GM18873 (cell line): Measurements from ENCODE around the gene CTSO.

Source experiments
- ATAC-seq: cut with Tn5 transposase; IDR thresholded peaks from one replicate; pipeline ENCODE4 v1.9.1; 2021; ENCODE audit warnings: mild to moderate bottlenecking, moderate library complexity, moderate number of reproducible peaks; ENCODE audit not compliant: unreplicated experiment, low FRiP score

Gene CTSO

GRCh38 chr4:155877971-155878370, 75.7 kb downstream of the CTSO start:
- ATAC-seq, result no peak

- ATAC-seq, result no peak
Measured at GRCh38 chr4:155875878-155876277, 77.8 kb downstream of the CTSO start.
